Frontal cortex (tissue), 4 donors: ENCODE results near the gene MRPL43. TPM values are rescaled to one million over a fixed set of nuclear protein-coding genes. Genes with fewer than 3 reads are reported as not detected.

Experiments used
- DNase-seq, 2 donors: peaks; one replicate each; pipeline ENCODE4 v3.0.0; 2012; ENCODE audit warnings: low spot score in 2 of 2
- FAIRE-seq: peaks from 2 replicates; lab custom pipeline; 2012; peaks lifted over from hg19 to GRCh38; lab: Jason Lieb, UNC
- total RNA-seq: library from RNA; depleted of rRNA; stranded (reverse); fragments of >200 nt; gene quantifications from one replicate; pipeline ENCODE4 v1.2.3, GENCODE V29; 2014
- donor health status: control.
- donor health status: control.
- donor health status: control.

MRPL43 gene
- total RNA-seq, 1 donor from 2014 or later = 35.5 TPM

- FAIRE-seq (no peak), DNase-seq (no peak)
Measured at GRCh38 chr10:101021239-101021638, 33.9 kb upstream of the MRPL43 start.

- DNase-seq (no peak), FAIRE-seq (no peak)
Measured at GRCh38 chr10:101020427-101021075, 33.3 kb upstream of the MRPL43 start.

GRCh38 chr10:101019440-101019703, 32.1 kb upstream of the MRPL43 start:
- FAIRE-seq (no peak), DNase-seq (no peak)

GRCh38 chr10:101018600-101019439, 31.5 kb upstream of the MRPL43 start:
- no peak for FAIRE-seq
- peak; percentile 71 to 85 for DNase-seq

GRCh38 chr10:101018118-101018599, 30.9 kb upstream of the MRPL43 start:
- no peak for DNase-seq
- FAIRE-seq = no peak

GRCh38 chr10:101016814-101017213, 29.5 kb upstream of the MRPL43 start:
- DNase-seq = no peak
- no peak for FAIRE-seq

- FAIRE-seq (no peak), DNase-seq (no peak)
Measured at GRCh38 chr10:101015582-101015973, 28.3 kb upstream of the MRPL43 start.

GRCh38 chr10:101014966-101015581, 27.8 kb upstream of the MRPL43 start:
- DNase-seq = no peak
- FAIRE-seq = no peak

GRCh38 chr10:101014230-101014884, 27.1 kb upstream of the MRPL43 start:
- DNase-seq (peak; percentile 83), FAIRE-seq (no peak)

GRCh38 chr10:101013365-101013825, 26.1 kb upstream of the MRPL43 start:
- FAIRE-seq (no peak), DNase-seq (no peak)

- no peak for FAIRE-seq
- DNase-seq = peak; percentile 84 to 91
Measured at GRCh38 chr10:101012525-101013364, 25.4 kb upstream of the MRPL43 start.

GRCh38 chr10:101011517-101012423, 24.5 kb upstream of the MRPL43 start:
- DNase-seq (no peak), FAIRE-seq (no peak)

- no peak for DNase-seq
- no peak for FAIRE-seq
Measured at GRCh38 chr10:101010329-101010728, 23.0 kb upstream of the MRPL43 start.

- FAIRE-seq = no peak
- DNase-seq = peak; percentile 48 to 79
Measured at GRCh38 chr10:101008823-101009423, 21.6 kb upstream of the MRPL43 start.

GRCh38 chr10:101007915-101008822, 20.9 kb upstream of the MRPL43 start:
- peak in 1 of 2 donors; percentile 29 for DNase-seq
- no peak for FAIRE-seq

GRCh38 chr10:101007099-101007711, 19.9 kb upstream of the MRPL43 start:
- FAIRE-seq (no peak), DNase-seq (peak in 1 of 2 donors; percentile 46)
